Endothelial cell of umbilical vein (primary cell): ENCODE results near the gene KCNB1. TPM values are rescaled to one million over a fixed set of nuclear protein-coding genes. Genes with fewer than 3 reads are reported as not detected.

ENCODE experiments used
- BruUV-seq: library from RNA; stranded (reverse); fragments of 400-500 nt; replicated peaks from 2 replicates; lab custom pipeline; 2021; lab: Mats Ljungman, UMichigan
- CTCF ChIA-PET: fragments of 300-600, 350-600 bp; sonication (Branson Sonifier 250); formaldehyde crosslinking; loops from one replicate; lab custom pipeline; 2021; ENCODE audit warnings: antibody characterized with exemption, inconsistent platforms; lab: Charles Lee
- POLR2A ChIA-PET: fragments of 300-600, 350-600 bp; sonication (Branson Sonifier 250); formaldehyde crosslinking; loops from one replicate; lab custom pipeline; 2021; ENCODE audit warnings: antibody characterized with exemption, inconsistent platforms; lab: Charles Lee
- DNase-seq: peaks from one replicate; pipeline ENCODE4 v3.0.0-alpha.2; 2011; ENCODE audit warnings: low read depth, low spot score
- FAIRE-seq: peaks from 2 replicates; lab custom pipeline; 2011; peaks lifted over from hg19 to GRCh38; lab: Jason Lieb, UNC
- H2AFZ ChIP-seq: 2 replicates; pipeline ENCODE4 v1.6.0; 2012; ENCODE audit warnings: low read depth, low read length, control low read depth, inconsistent platforms
- H3K27ac ChIP-seq: 2 replicates; pipeline ENCODE4 v1.5.1; 2011; ENCODE audit warnings: low read depth, mild to moderate bottlenecking, control low read depth, low read length, moderate library complexity; ENCODE audit not compliant: insufficient read depth
- H3K27me3 ChIP-seq, 2 experiments: 2 replicates each; pipeline versions ENCODE4 v1.6.0 to v1.6.1; 2011; ENCODE audit warnings: low read length in 2 of 2, mixed read lengths in 1 of 2; ENCODE audit not compliant: control insufficient read depth in 2 of 2, insufficient read depth in 2 of 2
- H3K36me3 ChIP-seq, 2 experiments: 2 replicates in 1 of 2; 3 replicates in 1 of 2; pipeline ENCODE4 v1.5.1; 2011; ENCODE audit warnings: low read length in 2 of 2, mild to moderate bottlenecking in 1 of 2, moderate library complexity in 1 of 2; ENCODE audit not compliant: control insufficient read depth in 2 of 2, insufficient read depth in 2 of 2; ENCODE audit errors: extremely low read depth in 1 of 2
- H3K4me1 ChIP-seq: 3 replicates; pipeline ENCODE4 v1.5.1; 2011; ENCODE audit warnings: mild to moderate bottlenecking, low read length; ENCODE audit not compliant: control insufficient read depth, insufficient read depth; ENCODE audit errors: extremely low read depth
- H3K4me2 ChIP-seq: 2 replicates; pipeline ENCODE4 v1.6.1; 2011; ENCODE audit warnings: low read length, control low read depth, mixed read lengths; ENCODE audit not compliant: insufficient read depth
- H3K4me3 ChIP-seq, 3 experiments: fragments of 200-600 bp in 1 of 3; sonication (generic), shearing (Covaris generic) in 1 of 3; replicated peaks in 1 of 3; 2 replicates each; pipeline ENCODE4 v1.5.1; 2011 to 2016; ENCODE audit warnings: control low read depth in 3 of 3, low read length in 3 of 3, mild to moderate bottlenecking in 2 of 3, inconsistent platforms in 1 of 3, low read depth in 1 of 3, moderate library complexity in 1 of 3; ENCODE audit not compliant: insufficient read depth in 1 of 3
- H3K79me2 ChIP-seq: 2 replicates; pipeline ENCODE4 v1.6.0; 2012; ENCODE audit warnings: low read length, inconsistent platforms; ENCODE audit not compliant: control insufficient read depth, insufficient read depth
- H3K9ac ChIP-seq: replicated peaks from 2 replicates; pipeline ENCODE3; 2011; ENCODE audit warnings: low read length, control low read depth; ENCODE audit not compliant: insufficient read depth; ENCODE audit errors: extremely low read depth
- H3K9me1 ChIP-seq: replicated peaks from 3 replicates; pipeline ENCODE4 v1.6.0; 2011; ENCODE audit warnings: mild to moderate bottlenecking, low read length; ENCODE audit not compliant: control insufficient read depth, insufficient read depth; ENCODE audit errors: extremely low read depth
- H3K9me3 ChIP-seq: replicated peaks from 2 replicates; pipeline ENCODE4 v1.5.1; 2012; ENCODE audit warnings: low read length, inconsistent platforms; ENCODE audit not compliant: control insufficient read depth, insufficient read depth
- H4K20me1 ChIP-seq: replicated peaks from 2 replicates; pipeline ENCODE3; 2011; ENCODE audit warnings: mild to moderate bottlenecking, low read length; ENCODE audit not compliant: control insufficient read depth, insufficient read depth; ENCODE audit errors: extremely low read depth
- CTCF ChIP-seq, 2 donors: IDR thresholded peaks; 1 replicate in 1 of 2; 2 replicates in 1 of 2; pipeline ENCODE4 v1.5.1; 2011; ENCODE audit warnings: low read length in 2 of 2, mild to moderate bottlenecking in 2 of 2, moderate library complexity in 2 of 2, control low read depth in 1 of 2, inconsistent platforms in 1 of 2, low read depth in 1 of 2; ENCODE audit not compliant: insufficient read depth in 1 of 2; ENCODE audit errors: extremely low read depth in 1 of 2
- EZH2 ChIP-seq: IDR thresholded peaks from 2 replicates; pipeline ENCODE4 v1.6.1; 2012; ENCODE audit warnings: borderline replicate concordance, low read depth, mild to moderate bottlenecking, moderate library complexity, low read length, inconsistent platforms; ENCODE audit not compliant: severe bottlenecking
- FOS ChIP-seq: IDR thresholded peaks from 2 replicates; pipeline ENCODE4 v1.6.1; 2011; ENCODE audit warnings: mild to moderate bottlenecking, low read length, moderate library complexity, borderline replicate concordance; ENCODE audit not compliant: insufficient read depth
- GATA2 ChIP-seq: IDR thresholded peaks from 2 replicates; pipeline ENCODE4 v1.7.0; 2011; ENCODE audit warnings: low read depth, mild to moderate bottlenecking, moderate library complexity, mixed read lengths, low read length; ENCODE audit not compliant: insufficient read length, insufficient read depth
- JUN ChIP-seq: IDR thresholded peaks from 2 replicates; pipeline ENCODE4 v1.6.1; 2011; ENCODE audit warnings: borderline replicate concordance, low read depth; ENCODE audit not compliant: insufficient read length, insufficient read depth
- MAX ChIP-seq: IDR thresholded peaks from 2 replicates; pipeline ENCODE4 v1.6.1; 2011; ENCODE audit not compliant: insufficient read depth, insufficient read length
- MYC ChIP-seq: IDR thresholded peaks from one replicate; pipeline ENCODE4 v1.6.1; 2011; ENCODE audit warnings: mild to moderate bottlenecking, low read depth, low read length
- POLR2A ChIP-seq: IDR thresholded peaks from 2 replicates; pipeline ENCODE4 v1.6.1; 2012; ENCODE audit warnings: low read depth, mild to moderate bottlenecking, control low read depth, low read length
- POLR2AphosphoS5 ChIP-seq: IDR thresholded peaks from 2 replicates; pipeline ENCODE4 v1.6.1; 2012; ENCODE audit warnings: low read depth, mild to moderate bottlenecking, control low read depth, low read length, moderate library complexity; ENCODE audit not compliant: insufficient read depth
- dilution Hi-C: fragments of 300-500 bp; cut with MboI; formaldehyde crosslinking; loops from one replicate; pipeline ENCODE4 v1.15.0; 2019; ENCODE audit warnings: low sequenced_read_pairs; ENCODE audit not compliant: extremely low pct_ligation_motif_present
- intact Hi-C: fragments of 100-400 bp; cut with micrococcal nuclease; formaldehyde crosslinking; loops from one replicate; pipeline ENCODE4 v1.10.0; 2022
- polyA plus RNA-seq, 4 experiments: library from polyadenylated mRNA; depleted of rRNA in 3 of 4; stranded (reverse) in 3 of 4; unstranded in 1 of 4; fragments of >200 nt; gene quantifications; 2 replicates each; pipeline versions ENCODE4 v1.2.1 to v1.2.3, GENCODE V29; 2011 to 2012; ENCODE audit warnings: missing spikeins in 1 of 4
- total RNA-seq: library from RNA; stranded (reverse); gene quantifications from 2 replicates; pipeline ENCODE4 v1.2.3, GENCODE V29; 2021

KCNB1 gene
- total and polyA plus RNA-seq, 2 donors (not counting 3 experiments of a cell fraction or from before 2014, with no cell fraction given), result not detected

- CTCF ChIA-PET, result interaction anchor here (0.8 to 7.0 kb wide), 2 partner anchors 146 to 270 kb away, joined by 3 to 62 read pairs; no protein-coding TSS in a partner anchor
- Histone ChIP-seq H3K4me1 (no peaks in the 10 kb centered on the region), H4K20me1 (no peaks in the 10 kb centered on the region), H3K27me3 (peaks cover 0 to 2% of the 10 kb centered on the region in 2 experiments), H2AFZ (no peak overlapping the region), H3K4me2 (no peak overlapping the region), H3K9ac (no peak overlapping the region), H3K9me3 (no peaks in the 10 kb centered on the region), H3K4me3 (no peak overlapping the region), H3K9me1 (no peaks in the 10 kb centered on the region), H3K79me2 (no peaks in the 10 kb centered on the region), H3K27ac (no peak overlapping the region), H3K36me3 (no peaks in the 10 kb centered on the region)
- FAIRE-seq (no peak), DNase-seq (no peak)
- dilution Hi-C loops (no loop called here), intact Hi-C loops (no loop called here)
- POLR2A ChIA-PET, result no interaction called here
- BruUV-seq, result no TSS peak
- no peak for TF ChIP-seq POLR2AphosphoS5
- TF ChIP-seq JUN, result no peak
- TF ChIP-seq MAX, result no peak
- TF ChIP-seq EZH2, result no peak
- TF ChIP-seq FOS, result no peak
- no peak for TF ChIP-seq POLR2A
- no peak for TF ChIP-seq CTCF (IDR thresholded peaks at IDR 0.05; ENCODE audit: extremely low read depth in 1 of 2, insufficient read depth in 1 of 2, low read depth in 1 of 2, low read length in 2 of 2)
- TF ChIP-seq MYC, result no peak
- TF ChIP-seq GATA2, result no peak
Measured at GRCh38 chr20:49338061-49338460, 144.4 kb downstream of the KCNB1 start.
